Embryonic facial prominence (tissue), 1 donor: ENCODE measurements around the gene NANS.
"Not testable (repeated sequence)": the region's sequence is repeated elsewhere in the genome, so short reads cannot be mapped to it uniquely, and the experiment has no call there.

Source experiments
- DNase-seq: peaks from one replicate; pipeline ENCODE4 v3.0.0-alpha.2; 2016; ENCODE audit errors: extremely low spot score

The NANS gene

DNA sequence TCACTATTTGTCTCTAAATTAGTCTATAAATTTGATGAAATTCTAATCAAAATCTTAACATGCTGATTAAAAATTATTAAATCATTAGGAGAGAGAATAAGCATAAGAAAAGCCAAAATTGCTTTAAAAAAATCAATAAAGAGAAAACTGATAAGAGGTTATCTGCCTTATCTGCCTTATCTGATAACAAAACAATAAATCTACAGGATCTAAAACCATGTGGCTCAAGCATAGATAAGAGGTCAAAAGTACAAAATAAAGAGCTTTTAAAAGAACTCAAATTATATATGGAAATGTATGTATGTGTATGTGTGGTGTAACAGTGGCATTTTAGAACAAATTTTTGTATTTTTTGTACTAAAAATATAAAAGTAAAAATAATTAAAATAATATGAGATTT is 43.9 kb downstream of the NANS start:
- no peak for DNase-seq

- no peak for DNase-seq
Observed at GRCh38 chr9:98101416-98101815, 44.9 kb downstream of the NANS start.

DNA sequence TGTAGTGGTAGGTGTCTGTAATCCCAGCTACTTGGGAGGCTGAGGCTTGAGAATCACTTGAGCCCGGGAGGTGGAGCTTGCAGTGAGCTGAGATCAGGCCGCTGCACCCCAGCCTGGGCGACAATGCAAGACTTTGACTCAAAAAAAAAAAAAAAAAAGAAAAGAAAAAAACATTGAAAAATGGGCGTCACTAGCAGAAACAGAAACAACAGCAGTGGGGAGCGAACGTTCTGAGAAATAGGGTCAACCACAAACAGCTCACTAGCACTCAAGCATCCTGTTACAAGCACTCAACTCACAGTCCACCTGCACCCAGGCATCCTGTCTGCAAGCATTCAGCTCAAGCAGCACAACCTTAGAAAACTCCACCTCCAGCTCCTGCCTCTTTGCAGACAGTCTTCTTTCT is 45.3 kb downstream of the NANS start:
- DNase-seq: no peak

DNA sequence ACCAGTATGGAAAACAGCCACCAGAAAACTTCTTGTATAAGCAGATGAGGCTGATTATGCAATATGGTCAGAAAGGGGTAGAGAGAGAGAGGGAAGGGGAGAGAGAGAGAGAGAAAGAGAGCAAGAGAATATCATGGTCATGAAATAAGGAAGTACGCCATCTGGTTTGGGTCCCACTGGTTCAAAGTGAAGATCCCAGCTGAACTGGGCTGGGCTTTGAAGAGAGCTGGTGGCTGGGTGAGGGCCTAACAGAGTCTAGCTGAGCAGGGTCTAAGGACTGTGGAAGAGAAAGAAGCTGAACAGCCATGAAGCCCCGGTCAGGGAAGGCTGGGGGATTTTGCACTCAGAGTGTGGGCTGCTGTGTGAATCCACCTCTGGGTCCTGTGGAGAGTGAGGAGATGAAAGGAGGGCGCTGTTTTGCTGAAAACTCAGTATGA is 47.9 kb downstream of the NANS start:
- DNase-seq: no peak

DNA sequence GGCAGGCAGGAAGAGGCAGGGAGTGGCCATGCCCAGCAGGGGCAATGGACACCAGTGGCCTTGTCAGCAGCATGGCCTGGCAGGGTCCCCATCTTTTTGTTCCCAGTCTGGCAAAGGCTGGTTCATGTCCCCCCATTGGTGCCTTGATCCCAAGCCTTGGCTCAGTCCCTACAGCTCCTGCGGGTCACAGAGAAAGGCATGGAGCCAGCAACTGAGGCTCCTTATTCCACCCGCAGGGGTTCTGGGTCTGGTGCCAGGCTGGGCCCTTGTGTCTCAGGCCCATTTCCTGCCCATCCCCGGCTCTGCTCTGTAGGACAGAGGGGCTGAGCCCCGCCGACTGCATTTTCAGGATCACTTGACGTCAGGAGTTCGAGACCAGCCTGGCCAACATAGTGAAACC is 48.5 kb downstream of the NANS start:
- no peak for DNase-seq

DNA sequence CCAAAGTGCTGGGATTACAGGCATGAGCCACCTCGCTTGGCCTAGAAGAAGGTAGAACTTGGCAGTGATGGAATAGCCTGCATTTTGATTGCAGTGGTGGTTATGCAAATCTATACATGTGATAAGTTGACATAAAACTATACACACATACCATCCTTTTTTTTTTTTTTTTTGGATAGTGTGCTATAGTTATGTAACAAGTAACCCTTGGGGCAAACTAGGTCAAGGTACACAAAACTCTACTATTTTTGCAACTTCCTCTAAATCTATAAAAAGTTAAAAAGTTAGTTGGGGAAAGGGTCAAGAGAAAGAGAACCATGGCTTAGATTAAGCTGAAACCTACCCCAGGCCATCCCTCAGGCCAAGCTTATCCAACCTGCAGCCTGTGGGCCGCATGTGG is 51.4 kb downstream of the NANS start:
- no peak for DNase-seq

- no peak for DNase-seq
Observed at GRCh38 chr9:98108531-98109031, 52.0 kb downstream of the NANS start.

GRCh38 chr9:98109052-98109451 is 52.5 kb downstream of the NANS start:
- no peak for DNase-seq

- not testable (repeated sequence) for DNase-seq
Observed at GRCh38 chr9:98117097-98117496, 60.6 kb downstream of the NANS start.

- DNase-seq: no peak
Observed at GRCh38 chr9:98117984-98118639, 61.6 kb downstream of the NANS start.

- no peak for DNase-seq
Observed at GRCh38 chr9:98118640-98119601, 62.4 kb downstream of the NANS start, which contains the start of gene TRIM14. Gene TRIM14 (minus strand): TSS chr9:98119222. CDS start chr9:98119188, 34 bp downstream.

DNA sequence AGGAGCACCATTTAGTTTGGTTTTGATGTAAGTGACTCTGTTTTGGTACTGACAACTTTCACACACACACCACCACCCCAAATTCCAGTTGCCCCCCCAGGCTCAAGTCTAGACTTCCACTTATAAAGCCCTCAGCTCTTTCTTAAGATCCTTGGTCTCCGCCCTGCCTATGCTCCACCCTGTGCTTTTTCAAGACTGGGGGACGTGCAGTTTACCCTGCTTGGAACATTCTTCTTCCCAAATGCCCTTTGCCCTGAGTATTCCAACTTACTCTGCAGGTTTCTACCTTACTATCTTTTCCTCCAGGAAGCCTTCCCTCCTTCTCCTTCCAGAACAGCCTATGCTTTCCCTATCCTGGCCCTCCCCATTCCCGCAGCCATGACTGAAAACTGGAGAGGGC is 63.9 kb downstream of the NANS start:
- DNase-seq: no peak

GRCh38 chr9:98121058-98121457 is 64.5 kb downstream of the NANS start:
- DNase-seq: no peak

DNA sequence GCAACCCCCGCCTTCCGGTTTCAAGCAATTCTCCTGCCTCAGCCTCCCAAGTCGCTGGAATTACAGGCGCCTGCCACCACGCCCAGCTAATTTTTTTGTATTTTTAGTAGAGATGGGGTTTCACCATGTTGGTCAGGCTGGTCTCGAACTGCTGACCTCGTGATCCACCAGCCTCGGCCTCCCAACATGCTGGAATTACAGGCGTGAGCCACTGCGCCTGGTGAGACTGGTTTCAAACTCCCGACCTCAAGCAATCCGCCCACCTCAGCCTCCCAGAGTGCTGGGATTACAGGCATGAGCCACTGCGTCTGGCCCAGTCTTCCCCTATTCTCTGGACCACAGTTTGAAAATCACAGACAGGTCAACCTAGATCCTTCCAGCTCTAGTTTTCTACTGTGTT is 67.6 kb downstream of the NANS start:
- not testable (repeated sequence) for DNase-seq

DNA sequence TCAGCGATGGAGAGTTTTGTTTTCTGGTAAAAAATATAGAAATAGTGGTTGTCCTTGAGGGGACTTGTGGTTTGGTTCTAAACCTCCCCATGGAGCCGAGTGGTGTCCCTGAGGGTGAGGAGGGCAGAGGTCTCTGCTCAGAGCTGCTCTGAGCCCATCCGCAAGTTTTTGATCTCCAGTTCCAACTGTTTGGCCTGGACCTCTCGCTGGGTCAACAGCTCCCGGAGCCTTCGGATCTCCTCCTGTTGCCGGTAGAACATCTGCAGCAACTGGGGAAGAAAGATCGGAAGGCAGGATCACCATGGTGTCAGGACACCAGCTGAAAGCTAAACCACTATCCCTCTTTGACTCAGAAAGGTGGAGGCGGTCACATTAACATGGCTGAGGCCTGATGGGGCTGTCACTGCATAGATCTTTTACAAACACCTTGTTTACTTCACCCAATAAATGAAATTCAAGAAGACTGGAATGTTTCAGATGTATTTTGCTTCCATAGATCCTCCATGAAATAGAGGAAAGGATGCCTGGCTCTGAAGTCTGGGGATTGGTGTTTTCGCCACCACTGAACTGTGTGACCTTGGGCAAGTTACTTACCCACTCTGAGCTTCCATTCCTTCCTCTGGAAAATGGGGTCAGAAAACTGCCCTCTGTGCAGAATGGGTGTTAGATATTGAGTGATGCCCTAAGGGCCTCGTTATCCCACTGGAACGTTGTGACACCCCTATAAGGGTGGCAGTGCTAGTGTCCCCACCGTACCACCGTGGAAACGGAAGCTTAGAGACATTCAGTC is 68.3 kb downstream of the NANS start:
- DNase-seq: no peak

- DNase-seq: no peak
Observed at GRCh38 chr9:98127226-98127625, 70.7 kb downstream of the NANS start.

- no peak for DNase-seq
Observed at GRCh38 chr9:98128316-98128715, 71.8 kb downstream of the NANS start.

GRCh38 chr9:98129451-98129881 is 72.9 kb downstream of the NANS start:
- no peak for DNase-seq

DNA sequence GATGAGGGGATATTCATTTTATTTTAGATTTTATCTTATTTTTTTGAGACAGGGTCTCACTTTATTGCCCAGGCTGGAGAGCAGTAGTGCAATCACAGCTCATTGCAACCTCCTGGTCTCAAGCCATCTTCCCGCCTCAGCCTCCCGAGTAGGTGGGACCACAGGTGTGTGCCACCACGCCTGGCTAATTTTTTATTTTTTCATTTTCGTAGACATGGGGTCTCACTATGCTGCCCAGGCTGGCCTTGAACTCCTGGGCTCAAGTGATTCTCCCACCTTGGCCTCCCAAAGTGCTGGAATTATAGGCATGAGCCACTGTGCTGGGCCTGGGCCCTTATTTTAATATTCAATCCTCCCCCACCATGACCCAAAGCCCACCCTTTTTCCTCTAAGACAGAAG is 73.5 kb downstream of the NANS start:
- DNase-seq: not testable (repeated sequence)

- DNase-seq: no peak
Observed at GRCh38 chr9:98130576-98131228, 74.2 kb downstream of the NANS start.

DNA sequence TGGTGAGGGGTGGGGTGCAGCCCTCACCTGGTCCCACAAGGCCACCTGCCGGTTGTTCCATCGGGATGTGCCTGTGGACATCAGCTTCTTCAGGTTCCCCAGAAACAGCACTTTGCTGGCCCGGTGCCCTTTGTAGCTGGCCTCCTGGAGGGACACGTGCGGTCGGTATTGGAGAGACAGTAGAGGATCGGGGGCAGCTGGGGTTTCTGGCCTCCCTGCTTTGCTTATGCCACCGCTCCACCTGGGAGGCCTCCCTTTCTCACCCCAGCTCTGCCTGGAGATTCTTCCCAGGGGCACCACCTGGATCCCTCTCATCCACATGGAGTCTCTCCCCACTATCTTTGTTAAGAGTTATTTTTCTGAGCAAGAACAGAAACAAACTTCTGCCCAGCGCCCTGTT is 75.6 kb downstream of the NANS start:
- DNase-seq: no peak
